ENCODE data around the gene DNAJC11. TPM values are rescaled to one million over a fixed set of nuclear protein-coding genes. Genes with fewer than 3 reads are reported as not detected.

DNAJC11 gene
- polyA plus RNA-seq, 2 of the 4 experiments (the other 2 are of a cell fraction): 35.7 to 48.5 TPM

GRCh38 chr1:6591222-6591621 lies 110.4 kb downstream of the DNAJC11 start:
- Histone ChIP-seq H3K4me1 (no peaks in the 10 kb centered on the region), H3K27ac (no peak overlapping the region), H3K9me3 (no peaks in the 10 kb centered on the region), H3K4me2 (no peak overlapping the region), H3K4me3 (no peak overlapping the region)
- no peak for FAIRE-seq
- TF ChIP-seq EP300 (IDR thresholded peaks at IDR 0.05) (no peak), HOXB5 (CRISPR knock-in tag; IDR thresholded peaks at IDR 0.05) (no peak), KDM5A (IDR thresholded peaks at IDR 0.05) (no peak), E2F6 (IDR thresholded peaks at IDR 0.05; ENCODE audit: borderline replicate concordance, low read depth) (no peak), KDM1A (IDR thresholded peaks at IDR 0.05; ENCODE audit: low read depth) (no peak), SMC3 (IDR thresholded peaks at IDR 0.05) (no peak), BHLHE40 (IDR thresholded peaks at IDR 0.05; ENCODE audit: low read depth, low read length) (no peak)
- ChIA-PET CTCF (interaction anchor here (1.3 to 2.8 kb wide), 2 partner anchors 11 to 36 kb away, joined by 3 to 8 read pairs; partner anchors contain the start of genes NOL9 and TAS1R1), POLR2A (no interaction called here)
- no peak for ATAC-seq
- 95% methylated on average over 12 of the region's 13 CpGs for WGBS (ENCODE audit: missing lambda C conversion rate)
- DNase-seq (ENCODE audit: low read depth in 1 of 2, low spot score in 1 of 2): no peak

- H3K27ac ChIP-seq: no peak overlapping the region
- no peak overlapping the region for H3K4me2 ChIP-seq
- WGBS (ENCODE audit: missing lambda C conversion rate): 84% methylated on average over 6 of the region's 7 CpGs
- H3K4me1 ChIP-seq: no peaks in the 10 kb centered on the region
- no peak for DNase-seq (ENCODE audit: low read depth in 1 of 2, low spot score in 1 of 2)
- H3K4me3 ChIP-seq: no peak overlapping the region
- TF ChIP-seq SREBF2 (IDR thresholded peaks at IDR 0.05) (no peak), RARB (CRISPR knock-in tag; IDR thresholded peaks at IDR 0.05) (no peak), FOSB (CRISPR knock-in tag; IDR thresholded peaks at IDR 0.05) (no peak), HMGXB4 (CRISPR knock-in tag; IDR thresholded peaks at IDR 0.05; ENCODE audit: borderline replicate concordance) (no peak), CEBPB (IDR thresholded peaks at IDR 0.05) (no peak), RAD21 (conservative IDR thresholded peaks at IDR 0.05 in 1 of 2, IDR thresholded peaks at IDR 0.05 in 1 of 2) (no peak), MAX (IDR thresholded peaks at IDR 0.05) (no peak), JUNB (IDR thresholded peaks at IDR 0.05) (no peak), CBX8 (IDR thresholded peaks at IDR 0.05) (no peak), NFE2L2 (conservative IDR thresholded peaks at IDR 0.05; ENCODE audit: low read length) (no peak), POLR2AphosphoS2 (conservative IDR thresholded peaks at IDR 0.05; ENCODE audit: low read length) (no peak), KDM5A (IDR thresholded peaks at IDR 0.05) (no peak), MAZ (IDR thresholded peaks at IDR 0.05; ENCODE audit: borderline replicate concordance, low read depth, low read length) (no peak), PHF8 (IDR thresholded peaks at IDR 0.05; ENCODE audit: borderline replicate concordance, low read depth) (no peak), ZNF302 (CRISPR knock-in tag; IDR thresholded peaks at IDR 0.05) (no peak), HES2 (IDR thresholded peaks at IDR 0.05) (no peak), HDAC2 (IDR thresholded peaks at IDR 0.05) (no peak), CBX2 (IDR thresholded peaks at IDR 0.05; ENCODE audit: borderline replicate concordance, low read depth) (no peak), ZC3H11A (IDR thresholded peaks at IDR 0.05) (no peak)
- ChIA-PET POLR2A (interaction anchor here (1.6 kb wide), 1 partner anchor 10 kb away, joined by 5 read pairs; the partner anchor contains the start of gene ZBTB48), CTCF (interaction anchor here (1.0 to 2.8 kb wide), 3 partner anchors 35 to 100 kb away, joined by 3 to 8 read pairs (median 3); partner anchors contain the start of genes NOL9 and TAS1R1)
- no peaks in the 10 kb centered on the region for H3K9me3 ChIP-seq
- ATAC-seq: no peak
- no peak for FAIRE-seq
Observed at GRCh38 chr1:6590046-6590445, 111.6 kb downstream of the DNAJC11 start.

Data from A549 (cell line).